NT2/D1 (cell line): ENCODE measurements around the gene EFHC1.

Source experiments
- SUZ12 ChIP-seq: IDR thresholded peaks from 2 replicates; pipeline ENCODE4 v1.6.1; 2011; ENCODE audit not compliant: insufficient read length, insufficient read depth; ENCODE audit errors: extremely low read depth
- YY1 ChIP-seq: IDR thresholded peaks from 2 replicates; pipeline ENCODE4 v1.6.1; 2011; ENCODE audit not compliant: insufficient read length, insufficient read depth
- ZNF274 ChIP-seq: IDR thresholded peaks from 2 replicates; pipeline ENCODE4 v1.6.1; 2011; ENCODE audit warnings: mild to moderate bottlenecking, low read depth, low read length

GRCh38 chr6:52548999-52549398 lies 128.9 kb downstream of the EFHC1 start:
- no peak for TF ChIP-seq YY1
- no peak for TF ChIP-seq SUZ12
- TF ChIP-seq ZNF274 = no peak
